MG63 (cell line): ENCODE measurements around the gene ABCB11. TPM values are rescaled to one million over a fixed set of nuclear protein-coding genes. Genes with fewer than 3 reads are reported as not detected.
"Not testable (repeated sequence)": the region's sequence is repeated elsewhere in the genome, so short reads cannot be mapped to it uniquely, and the experiment has no call there.

Experiments used
- DNase-seq: peaks from one replicate; pipeline ENCODE4 v3.0.0-alpha.2; 2020
- H3K27me3 ChIP-seq: fragments of 250-450 bp; sonication (Bioruptor Pico); 2 replicates; pipeline ENCODE4 v1.5.1; 2020; ENCODE audit warnings: mild to moderate bottlenecking, moderate library complexity
- H3K36me3 ChIP-seq: fragments of 250-450 bp; sonication (Bioruptor Pico); 2 replicates; pipeline ENCODE4 v1.5.1; 2020; ENCODE audit warnings: mild to moderate bottlenecking, moderate library complexity
- H3K4me3 ChIP-seq: fragments of 250-450 bp; sonication (Bioruptor Pico); 2 replicates; pipeline ENCODE4 v1.5.1; 2020; ENCODE audit warnings: mild to moderate bottlenecking, moderate library complexity
- H3K9me3 ChIP-seq: fragments of 250-450 bp; sonication (Bioruptor Pico); 2 replicates; pipeline ENCODE4 v1.5.1; 2020; ENCODE audit warnings: mild to moderate bottlenecking, moderate library complexity
- total RNA-seq: library from RNA; depleted of rRNA; stranded (reverse); fragments of >200 nt; shearing (Covaris generic); gene quantifications from 2 replicates; pipeline ENCODE4 v1.2.3, GENCODE V29; 2014; ENCODE audit warnings: low replicate concordance

The ABCB11 gene
- total RNA-seq, 1 experiment from 2014 or later: not detected

DNA sequence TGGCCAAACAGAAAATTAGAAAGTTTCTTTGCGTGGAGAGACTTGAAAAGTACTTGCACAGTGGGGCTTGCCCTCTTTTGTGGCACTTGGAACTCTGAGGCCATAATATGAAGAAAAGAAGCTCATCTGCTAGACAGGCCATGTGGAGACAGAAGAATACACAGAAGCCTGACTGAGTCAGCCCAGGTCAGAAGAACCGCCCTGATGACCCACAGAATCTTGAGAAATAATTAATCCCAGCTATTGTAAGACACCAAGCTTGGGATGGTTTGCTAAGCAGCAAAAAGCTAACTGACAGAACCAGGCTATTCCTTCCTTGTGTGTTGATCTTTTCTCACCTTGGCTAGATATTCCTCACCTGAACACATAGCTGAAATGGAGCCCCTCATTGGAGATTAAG is 96.3 kb downstream of the ABCB11 start:
- Histone ChIP-seq H3K36me3 (no peaks in the 10 kb centered on the region), H3K4me3 (no peak overlapping the region), H3K27me3 (peaks cover 12% of the 10 kb centered on the region; the same call in 1 of the 2 replicates), H3K9me3 (no peaks in the 10 kb centered on the region; the same call in 1 of the 2 replicates)
- DNase-seq: no peak

DNA sequence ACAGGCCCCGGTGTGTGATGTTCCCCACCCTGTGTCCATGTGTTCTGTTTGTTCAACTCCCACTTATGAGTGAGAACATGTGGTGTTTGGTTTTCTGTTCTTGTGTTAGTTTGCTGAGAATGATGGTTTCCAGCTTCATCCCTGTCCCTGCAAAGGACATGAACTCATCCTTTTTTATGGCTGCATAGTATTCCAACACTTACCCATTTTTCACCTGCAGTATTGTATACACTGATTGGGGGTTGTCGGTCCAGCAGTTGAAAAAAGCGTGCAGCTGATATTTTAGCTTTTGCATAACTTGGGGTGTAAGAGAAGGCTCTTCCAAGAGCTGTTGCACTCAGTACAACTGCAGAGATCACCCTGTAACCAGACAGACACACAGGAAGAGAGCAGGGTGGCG is 99.0 kb downstream of the ABCB11 start:
- H3K4me3 ChIP-seq, H3K9me3 ChIP-seq, H3K36me3 ChIP-seq, DNase-seq: not testable (repeated sequence)
- peaks cover 17% of the 10 kb centered on the region for H3K27me3 ChIP-seq

DNA sequence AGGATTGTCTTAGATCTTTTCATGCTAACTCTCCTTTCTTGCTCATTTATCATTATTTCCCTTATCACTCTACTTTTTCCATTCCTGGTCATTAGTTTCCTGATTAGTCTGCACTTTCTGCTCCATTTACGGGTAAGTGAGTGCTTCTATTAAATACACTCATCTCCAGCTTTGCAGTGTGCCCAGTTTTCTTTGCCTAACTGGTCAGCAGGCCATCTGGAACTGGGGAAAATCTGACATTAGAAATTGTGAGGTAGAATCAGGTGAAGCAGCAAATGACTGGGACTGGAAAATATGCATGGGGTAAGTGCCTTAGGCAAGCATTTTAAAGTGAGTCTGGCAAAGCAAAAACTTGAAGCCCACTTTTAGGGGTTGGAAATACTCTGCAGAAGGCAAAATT is 100.9 kb downstream of the ABCB11 start:
- H3K9me3 ChIP-seq: no peaks in the 10 kb centered on the region; the same call in 1 of the 2 replicates
- no peak overlapping the region for H3K4me3 ChIP-seq
- peaks cover 17% of the 10 kb centered on the region for H3K27me3 ChIP-seq
- no peaks in the 10 kb centered on the region for H3K36me3 ChIP-seq
- DNase-seq: no peak

DNA sequence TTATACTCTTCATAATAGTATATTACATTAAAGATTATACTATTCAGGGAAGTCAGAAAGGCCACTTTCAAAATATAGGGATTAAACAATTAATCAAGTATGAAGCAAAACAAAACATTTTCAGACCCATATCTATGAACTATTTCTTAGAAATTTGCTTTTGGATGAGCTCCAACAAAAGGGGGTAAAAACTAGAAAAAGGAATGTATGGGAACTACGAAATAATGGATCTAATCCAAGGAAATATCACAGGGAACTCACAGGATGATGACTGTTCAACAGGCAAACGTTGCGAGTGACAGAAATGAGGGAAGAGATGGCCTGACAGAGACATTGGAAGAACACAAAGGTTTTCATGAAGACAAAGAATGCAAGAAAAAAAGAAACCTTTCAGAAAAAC is 102.1 kb downstream of the ABCB11 start:
- DNase-seq: no peak
- Histone ChIP-seq H3K27me3 (peaks cover 17% of the 10 kb centered on the region), H3K4me3 (no peak overlapping the region), H3K9me3 (no peaks in the 10 kb centered on the region; the same call in 1 of the 2 replicates), H3K36me3 (no peaks in the 10 kb centered on the region)

DNA sequence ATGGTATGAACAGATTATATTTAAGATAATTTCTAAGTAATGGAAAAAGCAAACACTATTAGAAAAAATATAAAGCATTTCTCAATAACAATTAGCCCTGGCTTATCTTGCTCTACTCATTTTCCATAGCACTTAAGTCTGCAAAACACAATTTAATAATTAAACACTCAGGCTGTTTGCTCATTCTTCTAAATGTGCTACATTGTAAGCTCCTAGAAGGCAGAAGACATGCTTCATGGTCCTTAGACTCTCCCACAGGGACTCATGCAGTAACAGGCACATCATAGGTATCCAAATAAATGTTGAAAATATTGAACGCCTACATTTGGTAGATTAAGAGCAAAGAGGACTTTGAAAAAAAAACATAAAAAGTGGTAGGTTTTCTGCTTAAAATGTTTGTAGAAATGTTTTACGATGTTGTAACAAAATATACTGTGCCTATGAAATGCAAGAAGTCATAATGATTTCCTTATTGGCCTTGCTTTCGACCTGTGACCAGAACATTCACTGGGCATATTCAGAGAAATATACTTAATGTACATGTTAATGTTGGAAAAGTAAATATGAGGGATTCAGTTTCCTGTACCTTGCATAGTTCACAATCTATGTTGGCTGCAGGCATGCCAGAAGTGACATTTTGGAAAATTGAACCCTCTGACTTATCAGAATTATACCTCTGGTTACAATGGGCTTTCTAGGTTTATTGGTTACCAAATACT is 102.9 kb downstream of the ABCB11 start:
- no peaks in the 10 kb centered on the region for H3K36me3 ChIP-seq
- peaks cover 17% of the 10 kb centered on the region for H3K27me3 ChIP-seq
- DNase-seq: no peak
- H3K9me3 ChIP-seq: no peaks in the 10 kb centered on the region
- H3K4me3 ChIP-seq: no peak overlapping the region

DNA sequence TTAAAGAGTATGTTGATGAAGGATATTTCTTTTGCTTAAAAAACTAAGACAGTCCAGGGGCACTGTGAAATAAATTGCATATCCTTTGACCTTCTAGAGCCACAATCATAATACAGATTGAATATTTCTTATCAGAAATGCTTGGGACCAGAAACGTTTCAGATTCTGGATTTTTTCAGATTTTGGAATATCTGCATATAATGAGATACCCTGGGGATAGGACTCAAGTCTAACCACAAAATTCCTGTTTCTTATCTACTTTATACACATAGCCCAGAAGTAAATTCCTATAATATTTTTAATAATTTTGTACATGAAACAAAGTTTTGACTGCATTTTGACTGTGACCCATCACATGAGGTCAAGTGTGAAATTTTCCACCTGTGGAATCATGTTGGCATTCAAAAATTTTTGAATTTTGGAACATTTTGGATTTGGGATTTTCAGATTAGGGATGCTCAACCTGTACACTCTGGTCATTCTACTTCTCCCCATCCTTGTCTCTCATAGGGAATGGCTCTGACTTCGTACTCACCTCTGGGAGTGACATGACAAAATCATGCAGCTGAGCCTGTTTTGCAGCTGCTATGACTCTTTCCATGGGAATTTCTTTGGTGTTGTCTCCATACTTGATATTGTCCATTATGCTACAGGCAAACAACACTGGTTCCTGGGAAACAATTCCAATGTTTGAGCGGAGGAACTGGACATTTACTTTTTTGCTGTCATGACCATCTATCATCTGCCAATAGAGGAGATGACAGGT is 104.3 kb downstream of the ABCB11 start:
- Histone ChIP-seq H3K36me3 (no peaks in the 10 kb centered on the region), H3K27me3 (peaks cover 19% of the 10 kb centered on the region), H3K9me3 (no peaks in the 10 kb centered on the region), H3K4me3 (no peak overlapping the region)
- no peak for DNase-seq

DNA sequence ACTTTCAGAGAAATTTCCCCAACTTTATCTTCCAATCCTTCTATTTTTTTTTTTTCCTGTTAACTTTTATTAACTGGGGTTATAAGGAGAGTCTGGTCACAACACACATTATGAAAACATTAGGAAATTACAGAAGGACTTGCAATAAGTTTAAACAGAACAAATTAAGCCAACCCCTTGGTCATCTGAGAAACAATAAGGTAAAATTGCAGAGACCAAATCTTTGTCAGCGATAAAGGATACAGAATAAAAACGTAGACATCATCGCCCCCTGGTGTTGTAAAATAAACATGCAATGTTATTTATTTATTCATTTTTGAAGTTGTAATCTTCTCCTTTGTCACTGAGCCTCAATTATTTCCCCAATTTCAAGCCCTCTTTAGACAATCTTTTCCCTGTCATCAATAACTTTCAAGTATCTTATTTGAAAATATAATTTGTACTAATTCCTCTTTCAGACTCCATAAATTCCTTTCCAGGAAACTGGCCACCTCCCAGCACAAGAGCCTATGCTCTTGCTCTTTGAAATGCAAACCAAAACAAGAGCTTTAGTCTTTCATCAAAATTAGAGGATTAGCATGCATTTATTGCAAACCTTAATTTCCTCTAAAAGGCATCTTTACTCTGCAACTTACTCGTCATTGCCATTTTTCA is 110.5 kb downstream of the ABCB11 start:
- H3K9me3 ChIP-seq: no peaks in the 10 kb centered on the region
- no peak for DNase-seq
- H3K27me3 ChIP-seq: peaks cover 15% of the 10 kb centered on the region
- H3K36me3 ChIP-seq: no peaks in the 10 kb centered on the region
- H3K4me3 ChIP-seq: no peak overlapping the region

DNA sequence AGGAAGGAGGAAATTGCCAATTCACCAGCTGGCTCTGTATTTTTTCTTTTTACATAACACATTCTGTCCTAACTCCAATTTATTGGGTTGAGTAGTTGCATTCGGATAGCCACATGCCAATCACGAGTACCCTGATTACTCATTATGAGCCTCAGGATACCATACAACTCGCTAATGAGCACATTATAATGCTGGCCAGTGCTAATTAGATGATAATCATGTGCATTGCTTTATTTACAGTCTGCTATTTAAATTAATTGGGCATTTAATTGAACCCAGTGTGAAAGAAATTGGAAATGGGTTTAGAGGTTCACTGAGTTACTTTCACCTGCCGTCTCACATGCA is 114.8 kb downstream of the ABCB11 start:
- Histone ChIP-seq H3K36me3 (no peaks in the 10 kb centered on the region), H3K4me3 (no peak overlapping the region), H3K27me3 (peaks cover 23% of the 10 kb centered on the region), H3K9me3 (no peaks in the 10 kb centered on the region)
- DNase-seq: no peak

DNA sequence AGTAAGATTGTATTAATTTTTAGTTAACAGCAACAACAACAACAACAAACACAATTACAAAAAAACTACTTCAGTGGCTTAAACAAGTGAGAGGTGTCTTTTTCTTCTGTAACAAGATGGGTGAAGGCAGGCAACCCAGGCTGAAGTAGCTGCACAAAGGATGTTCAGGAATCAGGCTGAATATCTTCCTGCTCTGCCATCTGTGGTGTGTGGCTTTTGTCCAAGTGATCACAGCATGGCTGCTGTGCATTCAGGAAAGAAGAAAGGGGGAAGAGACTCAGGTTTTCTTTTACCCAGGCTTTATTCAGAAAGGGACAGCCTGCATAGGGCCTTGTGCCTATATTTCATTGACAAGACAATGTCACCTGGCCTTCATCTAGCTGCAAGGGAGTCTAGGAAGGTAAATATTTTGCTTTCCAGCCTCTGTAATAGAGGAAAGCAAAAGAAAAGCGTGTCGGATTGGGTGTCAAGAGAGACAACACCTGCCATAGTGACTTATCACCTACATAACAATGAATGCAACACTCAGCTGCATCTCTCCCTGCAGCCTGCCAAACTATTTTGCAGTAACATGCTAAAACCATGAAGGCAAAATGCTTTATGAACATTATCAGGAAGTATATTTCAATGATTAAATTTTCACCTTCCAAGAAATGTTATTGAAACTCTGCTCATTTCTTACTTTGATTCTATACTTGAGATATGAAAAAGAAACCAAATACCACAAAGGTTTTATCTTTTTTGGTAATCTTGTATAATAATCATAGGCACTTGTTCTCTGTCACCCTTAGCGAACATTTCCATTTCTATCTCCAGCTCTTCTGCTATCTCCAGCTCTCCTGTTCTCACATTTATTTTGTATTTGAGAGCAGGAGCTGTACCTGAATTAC is 115.4 kb downstream of the ABCB11 start:
- DNase-seq: no peak
- no peaks in the 10 kb centered on the region for H3K36me3 ChIP-seq
- H3K4me3 ChIP-seq: no peak overlapping the region
- peaks cover 26% of the 10 kb centered on the region for H3K27me3 ChIP-seq
- H3K9me3 ChIP-seq: no peaks in the 10 kb centered on the region

DNA sequence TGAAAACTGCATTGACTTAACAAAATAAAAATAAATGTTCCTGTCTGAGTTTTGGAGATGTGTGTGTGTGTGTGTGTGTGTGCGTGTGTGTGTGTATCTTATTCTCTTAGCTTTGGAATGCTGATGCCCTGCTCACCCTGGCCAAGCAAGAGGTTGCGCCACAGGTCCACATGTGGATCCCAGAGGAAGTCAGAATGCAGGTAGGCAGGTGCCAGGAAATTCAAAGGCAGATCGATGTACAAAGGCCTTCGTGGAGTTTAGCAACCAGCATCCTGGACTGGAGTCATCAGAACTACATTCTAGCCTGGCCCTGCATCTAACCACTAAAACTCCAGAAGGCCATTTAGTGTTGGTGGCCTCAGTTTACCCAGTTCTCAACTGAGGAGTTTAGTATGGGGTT is 117.6 kb downstream of the ABCB11 start:
- Histone ChIP-seq H3K36me3 (no peaks in the 10 kb centered on the region), H3K4me3 (no peak overlapping the region), H3K9me3 (no peaks in the 10 kb centered on the region), H3K27me3 (peaks cover 32% of the 10 kb centered on the region)
- DNase-seq: no peak

DNA sequence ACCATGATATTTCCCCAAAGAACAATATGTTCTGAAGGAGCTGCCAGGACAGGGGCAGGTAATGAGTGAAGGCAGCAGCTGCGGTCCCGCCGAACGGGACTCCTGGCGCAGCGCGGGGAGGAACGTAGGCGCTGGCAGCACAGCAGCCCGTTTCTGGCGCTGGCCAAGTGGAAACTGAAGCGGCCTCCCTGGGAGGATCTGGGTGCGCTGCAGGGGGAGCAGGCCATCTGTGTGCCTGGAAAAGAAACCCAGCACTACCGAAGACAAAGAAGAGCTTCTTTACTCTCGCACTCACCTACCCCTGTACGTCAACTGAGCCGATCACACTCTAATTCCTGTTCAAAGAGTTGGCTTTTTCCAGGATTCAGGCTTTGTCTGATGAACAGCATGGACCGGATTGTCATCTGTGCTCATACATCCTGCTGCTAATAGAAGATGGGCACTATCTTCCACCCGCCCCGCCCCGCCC is 118.2 kb downstream of the ABCB11 start:
- DNase-seq: peak; percentile 42
- Histone ChIP-seq H3K4me3 (peak overlapping the region; percentile 20), H3K27me3 (peaks cover 28% of the 10 kb centered on the region), H3K9me3 (no peaks in the 10 kb centered on the region), H3K36me3 (no peaks in the 10 kb centered on the region)

DNA sequence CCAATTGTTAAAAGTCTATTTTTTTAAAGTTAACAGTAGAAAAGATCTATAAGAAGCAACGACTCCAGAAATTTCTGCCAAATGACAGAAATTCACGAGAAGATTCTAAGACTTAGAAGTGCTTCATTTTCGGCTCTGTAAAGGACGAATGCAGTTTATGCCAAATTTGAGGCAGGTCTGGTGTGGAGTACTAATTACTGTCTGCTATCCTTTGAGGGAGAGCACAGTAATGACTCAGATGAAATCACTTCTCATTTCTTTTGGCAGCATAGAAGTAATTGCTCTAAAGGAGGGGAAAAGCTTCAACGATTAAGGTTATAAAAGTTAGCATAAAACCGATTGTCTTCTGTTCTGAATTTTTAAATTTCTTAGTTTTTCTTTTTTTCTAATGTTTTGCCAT is 118.7 kb downstream of the ABCB11 start:
- peaks cover 25% of the 10 kb centered on the region for H3K27me3 ChIP-seq
- peak overlapping the region; percentile 20 for H3K4me3 ChIP-seq
- H3K36me3 ChIP-seq: no peaks in the 10 kb centered on the region
- H3K9me3 ChIP-seq: no peaks in the 10 kb centered on the region
- no peak for DNase-seq

DNA sequence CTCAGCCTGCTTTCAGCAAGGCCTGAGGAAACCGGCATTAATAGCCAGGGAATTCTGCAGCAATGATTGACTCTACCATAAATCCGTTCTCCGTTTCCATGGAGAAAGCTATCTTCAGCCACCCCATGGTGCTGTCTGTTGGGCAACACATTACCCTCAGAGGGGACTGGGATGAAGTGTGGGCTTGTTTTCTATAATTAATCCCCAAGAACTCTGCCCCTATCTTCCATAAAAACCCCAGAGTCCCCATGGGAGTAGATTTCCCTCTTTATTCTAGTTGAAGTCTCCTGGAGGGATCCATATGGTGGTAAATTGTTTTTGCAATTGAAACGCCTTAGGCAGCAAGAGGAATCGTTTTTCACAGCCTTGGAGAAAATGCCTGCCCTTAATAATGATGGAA is 120.8 kb downstream of the ABCB11 start:
- Histone ChIP-seq H3K9me3 (no peaks in the 10 kb centered on the region), H3K27me3 (peaks cover 27% of the 10 kb centered on the region), H3K36me3 (no peaks in the 10 kb centered on the region), H3K4me3 (no peak overlapping the region)
- no peak for DNase-seq

DNA sequence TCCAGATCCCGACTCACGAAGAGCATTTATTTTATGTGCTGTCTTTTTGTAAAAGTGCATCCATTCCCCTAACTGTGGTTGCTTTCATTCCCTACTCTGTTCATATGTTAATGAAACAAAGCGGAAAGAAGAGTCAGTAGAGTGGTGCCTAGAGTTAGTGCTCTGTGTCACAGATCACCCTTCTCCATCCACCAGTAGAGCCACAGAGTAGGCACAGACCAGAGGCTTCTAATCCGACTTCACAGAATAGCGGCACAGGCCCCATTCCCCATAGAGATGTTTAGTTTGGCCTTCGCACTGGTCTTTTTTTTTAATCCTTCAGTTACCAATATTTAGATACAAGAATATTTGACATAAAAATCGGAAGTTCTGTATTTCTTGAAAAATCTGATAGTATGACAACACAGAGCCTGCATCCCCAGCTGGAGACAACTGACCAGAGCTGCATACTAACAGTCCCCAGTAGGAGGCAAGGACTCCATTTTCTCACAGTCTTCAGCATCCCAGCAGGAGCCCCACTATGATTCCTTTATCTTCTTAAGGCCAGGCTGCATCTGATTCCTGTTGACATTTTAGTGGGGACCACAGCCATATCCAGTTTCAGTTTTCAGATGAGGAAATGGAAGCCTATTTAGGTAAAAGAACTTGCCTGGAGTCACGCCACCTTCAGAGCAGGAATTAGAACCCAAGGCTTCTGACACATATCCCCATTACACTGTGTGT is 123.0 kb downstream of the ABCB11 start:
- no peaks in the 10 kb centered on the region for H3K36me3 ChIP-seq
- H3K27me3 ChIP-seq: peaks cover 45% of the 10 kb centered on the region
- no peaks in the 10 kb centered on the region for H3K9me3 ChIP-seq
- DNase-seq: no peak
- no peak overlapping the region for H3K4me3 ChIP-seq

DNA sequence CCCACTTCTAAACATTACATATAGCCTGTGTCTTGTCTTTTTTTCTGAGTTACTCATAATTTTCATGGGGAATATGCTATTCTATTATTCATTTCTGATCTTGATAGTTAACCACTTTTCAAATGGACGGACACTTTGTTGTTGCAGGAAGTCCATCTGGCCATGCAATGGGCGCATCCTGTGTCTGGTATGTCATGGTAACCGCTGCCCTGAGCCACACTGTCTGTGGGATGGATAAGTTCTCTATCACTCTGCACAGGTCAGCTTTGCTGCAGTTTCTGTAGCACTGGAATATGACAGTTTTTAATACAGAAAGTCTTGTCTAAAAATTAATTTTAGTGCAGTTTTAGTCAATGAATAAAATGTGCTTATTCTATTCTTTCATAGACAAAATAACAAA is 126.8 kb downstream of the ABCB11 start:
- peaks cover 39% of the 10 kb centered on the region for H3K27me3 ChIP-seq
- no peak for DNase-seq
- no peak overlapping the region for H3K4me3 ChIP-seq
- no peaks in the 10 kb centered on the region for H3K36me3 ChIP-seq
- H3K9me3 ChIP-seq: no peaks in the 10 kb centered on the region

DNA sequence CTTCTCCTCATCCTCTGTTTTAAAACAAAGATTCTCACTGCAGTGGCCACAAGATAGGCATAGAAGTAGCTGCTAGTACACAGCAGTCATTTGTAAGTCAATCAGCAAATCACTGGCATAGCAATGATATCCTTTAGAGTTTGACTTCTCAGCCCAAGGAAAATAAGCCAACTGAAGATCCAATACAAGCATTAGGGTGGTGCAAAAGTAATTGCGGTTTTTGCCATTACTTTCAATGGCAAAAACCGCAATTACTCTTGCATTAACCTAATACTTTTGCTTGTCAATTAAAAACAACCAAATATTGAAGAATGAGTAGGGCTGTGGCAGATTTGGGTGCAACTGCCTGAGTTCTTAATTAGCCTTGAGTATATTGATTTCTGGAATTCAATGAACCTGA is 127.2 kb downstream of the ABCB11 start:
- no peak for DNase-seq
- no peaks in the 10 kb centered on the region for H3K36me3 ChIP-seq
- H3K27me3 ChIP-seq: peaks cover 39% of the 10 kb centered on the region
- H3K4me3 ChIP-seq: no peak overlapping the region
- H3K9me3 ChIP-seq: no peaks in the 10 kb centered on the region
